ENCODE results near the gene PDGFD. TPM values are rescaled to one million over a fixed set of nuclear protein-coding genes. Genes with fewer than 3 reads are reported as not detected.

PDGFD gene
- total RNA-seq, 1 donor from 2014 or later: 3.4 TPM

- TF ChIP-seq, protein P1, sequence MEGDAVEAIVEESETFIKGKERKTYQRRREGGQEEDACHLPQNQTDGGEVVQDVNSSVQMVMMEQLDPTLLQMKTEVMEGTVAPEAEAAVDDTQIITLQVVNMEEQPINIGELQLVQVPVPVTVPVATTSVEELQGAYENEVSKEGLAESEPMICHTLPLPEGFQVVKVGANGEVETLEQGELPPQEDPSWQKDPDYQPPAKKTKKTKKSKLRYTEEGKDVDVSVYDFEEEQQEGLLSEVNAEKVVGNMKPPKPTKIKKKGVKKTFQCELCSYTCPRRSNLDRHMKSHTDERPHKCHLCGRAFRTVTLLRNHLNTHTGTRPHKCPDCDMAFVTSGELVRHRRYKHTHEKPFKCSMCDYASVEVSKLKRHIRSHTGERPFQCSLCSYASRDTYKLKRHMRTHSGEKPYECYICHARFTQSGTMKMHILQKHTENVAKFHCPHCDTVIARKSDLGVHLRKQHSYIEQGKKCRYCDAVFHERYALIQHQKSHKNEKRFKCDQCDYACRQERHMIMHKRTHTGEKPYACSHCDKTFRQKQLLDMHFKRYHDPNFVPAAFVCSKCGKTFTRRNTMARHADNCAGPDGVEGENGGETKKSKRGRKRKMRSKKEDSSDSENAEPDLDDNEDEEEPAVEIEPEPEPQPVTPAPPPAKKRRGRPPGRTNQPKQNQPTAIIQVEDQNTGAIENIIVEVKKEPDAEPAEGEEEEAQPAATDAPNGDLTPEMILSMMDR (IDR thresholded peaks at IDR 0.05; ENCODE audit: insufficient read depth, low read length, poor library complexity, severe bottlenecking): no peak
- no peak for DNase-seq (ENCODE audit: low read depth)
- Histone ChIP-seq H3K4me3 (ENCODE audit: low read depth, low read length) (no peak overlapping the region), H3K27me3 (ENCODE audit: control insufficient read depth, insufficient read depth, low read length) (no peaks in the 10 kb centered on the region), H3K36me3 (ENCODE audit: control insufficient read depth, insufficient read depth, low read length) (no peaks in the 10 kb centered on the region)
These were observed 276.8 kb downstream of the PDGFD start for GRCh38 chr11:103887001-103887658.

DNA sequence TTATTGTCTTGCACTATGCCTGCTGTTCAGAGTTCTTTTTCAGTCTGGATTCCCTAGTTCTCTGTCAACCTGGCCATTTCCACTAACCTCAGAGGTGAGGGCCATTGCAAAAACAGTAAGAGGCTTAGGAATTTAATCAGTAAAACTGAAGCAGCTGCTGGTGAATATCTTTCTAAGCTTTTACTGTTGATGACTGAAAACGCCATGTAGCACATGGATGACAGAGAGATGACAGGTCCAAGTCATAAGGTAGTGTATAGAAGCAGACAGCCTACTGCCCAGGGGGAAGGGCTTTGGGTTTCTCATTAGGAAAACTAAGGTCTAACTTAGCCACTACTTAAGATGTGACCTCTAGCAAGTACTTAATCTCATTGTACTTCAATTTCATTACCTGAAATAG is 280.1 kb downstream of the PDGFD start:
- TF ChIP-seq, protein P1 (IDR thresholded peaks at IDR 0.05; ENCODE audit: insufficient read depth, low read length, poor library complexity, severe bottlenecking): no peak
- H3K4me3 ChIP-seq (ENCODE audit: low read depth, low read length): no peak overlapping the region
- DNase-seq (ENCODE audit: low read depth): no peak
- H3K36me3 ChIP-seq (ENCODE audit: control insufficient read depth, insufficient read depth, low read length): no peaks in the 10 kb centered on the region
- H3K27me3 ChIP-seq (ENCODE audit: control insufficient read depth, insufficient read depth, low read length): no peaks in the 10 kb centered on the region

- H3K27me3 ChIP-seq (ENCODE audit: control insufficient read depth, insufficient read depth, low read length): no peaks in the 10 kb centered on the region
- TF ChIP-seq, protein P1 (IDR thresholded peaks at IDR 0.05; ENCODE audit: insufficient read depth, low read length, poor library complexity, severe bottlenecking): no peak
- no peak overlapping the region for H3K4me3 ChIP-seq (ENCODE audit: low read depth, low read length)
- no peak for DNase-seq (ENCODE audit: low read depth)
- no peaks in the 10 kb centered on the region for H3K36me3 ChIP-seq (ENCODE audit: control insufficient read depth, insufficient read depth, low read length)
These were observed 280.7 kb downstream of the PDGFD start for GRCh38 chr11:103883291-103883690.

GRCh38 chr11:103881584-103881983 is 282.4 kb downstream of the PDGFD start:
- DNase-seq (ENCODE audit: low read depth): no peak
- H3K36me3 ChIP-seq (ENCODE audit: control insufficient read depth, insufficient read depth, low read length): no peaks in the 10 kb centered on the region
- TF ChIP-seq, protein P1 (IDR thresholded peaks at IDR 0.05; ENCODE audit: insufficient read depth, low read length, poor library complexity, severe bottlenecking): no peak
- H3K4me3 ChIP-seq (ENCODE audit: low read depth, low read length): no peak overlapping the region
- no peaks in the 10 kb centered on the region for H3K27me3 ChIP-seq (ENCODE audit: control insufficient read depth, insufficient read depth, low read length)

GRCh38 chr11:103880968-103881367 is 283.0 kb downstream of the PDGFD start:
- no peak for DNase-seq (ENCODE audit: low read depth)
- H3K36me3 ChIP-seq (ENCODE audit: control insufficient read depth, insufficient read depth, low read length): no peaks in the 10 kb centered on the region
- no peak overlapping the region for H3K4me3 ChIP-seq (ENCODE audit: low read depth, low read length)
- TF ChIP-seq, protein P1 (IDR thresholded peaks at IDR 0.05; ENCODE audit: insufficient read depth, low read length, poor library complexity, severe bottlenecking): no peak
- H3K27me3 ChIP-seq (ENCODE audit: control insufficient read depth, insufficient read depth, low read length): no peaks in the 10 kb centered on the region

DNA sequence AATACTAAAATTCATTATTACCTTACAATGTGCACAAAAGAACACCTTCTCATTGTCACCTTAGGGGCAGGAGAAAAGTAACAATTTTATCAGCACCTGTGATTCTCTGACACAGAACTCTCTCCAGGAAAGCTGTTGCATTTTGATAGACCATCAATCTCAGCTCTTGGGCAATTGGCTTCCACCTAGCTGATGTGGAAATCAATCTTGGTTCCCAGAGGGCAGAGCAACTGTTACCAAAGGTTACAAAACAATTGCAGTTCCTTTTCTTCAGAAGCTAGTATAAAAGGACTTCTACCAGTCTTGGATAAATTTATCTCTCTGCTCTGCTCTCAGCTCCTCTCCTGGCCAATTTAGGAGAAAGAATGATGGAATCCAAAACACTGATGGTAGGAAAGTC is 285.3 kb downstream of the PDGFD start:
- Histone ChIP-seq H3K36me3 (ENCODE audit: control insufficient read depth, insufficient read depth, low read length) (no peaks in the 10 kb centered on the region), H3K4me3 (ENCODE audit: low read depth, low read length) (no peak overlapping the region), H3K27me3 (ENCODE audit: control insufficient read depth, insufficient read depth, low read length) (no peaks in the 10 kb centered on the region)
- no peak for DNase-seq (ENCODE audit: low read depth)
- TF ChIP-seq, protein P1 (IDR thresholded peaks at IDR 0.05; ENCODE audit: insufficient read depth, low read length, poor library complexity, severe bottlenecking): no peak

All from kidney epithelial cell (primary cell).